Activated CD4-positive, alpha-beta T cell treated with anti-CD3 and anti-CD28 coated beads for 36 hours (primary cell): ENCODE data around the gene MED13L. TPM values are rescaled to one million over a fixed set of nuclear protein-coding genes. Genes with fewer than 3 reads are reported as not detected.
A peak's percentile ranks its signal among the peaks of the same experiment; 100 is the strongest.

ENCODE experiments used
- ATAC-seq: fragments of 200-7000 bp; cut with Tn5 transposase; one replicate; pipeline ENCODE4 v1.10.0; 2021; ENCODE audit warnings: mild to moderate bottlenecking, moderate library complexity
- CTCF ChIA-PET: fragments of 350-600 bp; sonication (Branson Sonifier 250); formaldehyde crosslinking; loops from one replicate; lab custom pipeline; 2021; ENCODE audit warnings: antibody characterized with exemption; lab: Charles Lee
- POLR2A ChIA-PET: fragments of 350-600 bp; sonication (Branson Sonifier 250); formaldehyde crosslinking; loops from one replicate; lab custom pipeline; 2021; ENCODE audit warnings: antibody characterized with exemption, inconsistent platforms; lab: Charles Lee
- DNase-seq: peaks from one replicate; pipeline ENCODE4 v3.0.0-alpha.2; 2020
- H3K27ac Mint-ChIP-seq: one replicate; pipeline ENCODE4 v1.8.0; 2021; ENCODE audit warnings: mixed read lengths
- H3K27me3 Mint-ChIP-seq: one replicate; pipeline ENCODE4 v1.8.0; 2021; ENCODE audit warnings: mixed read lengths
- H3K36me3 Mint-ChIP-seq: one replicate; pipeline ENCODE4 v1.8.0; 2021; ENCODE audit warnings: low read depth, mixed read lengths
- H3K4me1 Mint-ChIP-seq: one replicate; pipeline ENCODE4 v1.8.0; 2021; ENCODE audit warnings: mixed read lengths
- H3K4me3 Mint-ChIP-seq: one replicate; pipeline ENCODE4 v1.8.0; 2021; ENCODE audit warnings: mild to moderate bottlenecking, moderate library complexity, mixed read lengths
- H3K9me3 Mint-ChIP-seq: one replicate; pipeline ENCODE4 v1.8.0; 2021; ENCODE audit warnings: low read depth, mixed read lengths
- intact Hi-C, 2 experiments: fragments of 100-400 bp; cut with DNase I in 1 of 2; cut with micrococcal nuclease in 1 of 2; formaldehyde crosslinking; loops; one replicate each; pipeline versions ENCODE4 v1.14.2 to v1.15.1; 2022 to 2024; cut with DNase I, micrococcal nuclease
- total RNA-seq, 2 experiments: library from RNA; stranded (reverse); gene quantifications; one replicate each; pipeline ENCODE4 v1.2.3, GENCODE V29; 2021

Gene MED13L
- total RNA-seq, 2 experiments from 2014 or later: 38.5 to 41.9 TPM

DNA sequence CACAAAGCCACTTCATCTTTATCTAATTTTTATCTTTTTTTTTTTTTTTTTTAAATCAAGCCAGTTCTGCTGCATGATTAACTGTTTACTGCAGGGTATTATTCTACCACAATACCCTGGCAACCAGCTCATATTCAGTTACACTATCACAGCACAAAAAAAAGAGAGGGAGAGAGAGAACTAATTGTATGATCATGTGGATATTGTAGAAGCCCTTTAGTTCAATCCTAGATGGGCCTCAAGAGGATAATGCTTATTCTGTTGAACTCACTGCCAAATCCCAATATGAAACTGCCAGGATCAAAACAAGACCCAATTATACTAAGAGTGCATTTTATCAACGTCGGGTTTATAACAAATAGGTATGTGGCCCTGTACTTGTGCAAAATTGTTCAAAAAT lies 51.5 kb downstream of the MED13L start:
- intact Hi-C loops: no loop called here
- H3K9me3 Mint-ChIP-seq: no peaks in the 10 kb centered on the region
- ChIA-PET POLR2A (interaction anchor here (0.8 kb wide), 1 partner anchor 50 kb away, joined by 4 read pairs; no protein-coding TSS in a partner anchor), CTCF (interaction anchor here (0.6 to 1.6 kb wide), 3 partner anchors 24 to 275 kb away, joined by 3 to 4 read pairs (median 3); no protein-coding TSS in a partner anchor)
- H3K27ac Mint-ChIP-seq: no peak overlapping the region
- peaks cover 19% of the 10 kb centered on the region for H3K36me3 Mint-ChIP-seq
- H3K4me3 Mint-ChIP-seq: no peak overlapping the region
- peaks cover 18% of the 10 kb centered on the region for H3K4me1 Mint-ChIP-seq
- no peak for DNase-seq
- no peak for ATAC-seq
- no peaks in the 10 kb centered on the region for H3K27me3 Mint-ChIP-seq

DNA sequence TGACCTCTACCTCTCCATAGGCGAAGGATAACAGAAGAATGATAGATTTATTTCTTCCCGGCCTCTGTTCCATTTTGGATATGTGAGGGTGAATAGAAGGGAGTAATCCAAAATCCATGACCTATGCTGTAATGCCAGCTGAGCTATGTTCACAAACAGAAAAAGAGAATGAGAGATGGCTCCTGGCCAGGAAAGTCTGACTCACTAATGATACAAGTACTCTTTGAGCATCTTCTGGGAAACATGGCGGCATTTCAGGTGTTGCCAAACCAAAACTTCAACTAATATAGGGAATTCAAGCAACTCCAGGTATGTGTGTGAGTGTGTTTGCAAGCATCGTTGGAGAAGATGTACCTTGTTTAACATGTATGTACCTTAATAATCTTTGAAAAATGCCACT lies 55.1 kb downstream of the MED13L start:
- ATAC-seq (peak; percentile 55), DNase-seq (peak; percentile 76)
- Mint-ChIP-seq H3K9me3 (no peaks in the 10 kb centered on the region), H3K4me3 (no peak overlapping the region), H3K27ac (no peak overlapping the region), H3K27me3 (no peaks in the 10 kb centered on the region), H3K36me3 (peaks cover 16% of the 10 kb centered on the region), H3K4me1 (peaks cover 25% of the 10 kb centered on the region)
- intact Hi-C loops: no loop called here
- ChIA-PET POLR2A (no interaction called here), CTCF (interaction anchor here (1.8 kb wide), 1 partner anchor 14 kb away, joined by 4 read pairs; no protein-coding TSS in a partner anchor)

DNA sequence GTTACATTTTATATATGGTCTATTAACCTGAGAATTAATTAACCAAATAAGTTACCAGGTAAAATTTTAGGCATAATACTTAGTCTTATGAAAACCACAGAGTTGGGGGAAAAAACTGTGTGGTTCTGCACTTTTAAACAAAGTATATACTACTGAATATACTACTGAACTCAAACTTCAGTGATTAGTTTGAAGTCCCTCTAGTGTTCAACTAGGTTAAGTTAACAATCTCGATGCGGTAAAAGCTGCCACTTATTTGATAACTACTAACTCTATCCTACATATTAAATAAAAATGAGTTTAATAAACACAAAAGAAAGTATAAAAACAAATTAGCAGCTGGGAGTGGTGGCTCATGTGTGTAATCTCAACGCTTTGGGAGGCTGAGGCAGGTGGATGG lies 56.7 kb downstream of the MED13L start:
- H3K27ac Mint-ChIP-seq: no peak overlapping the region

DNA sequence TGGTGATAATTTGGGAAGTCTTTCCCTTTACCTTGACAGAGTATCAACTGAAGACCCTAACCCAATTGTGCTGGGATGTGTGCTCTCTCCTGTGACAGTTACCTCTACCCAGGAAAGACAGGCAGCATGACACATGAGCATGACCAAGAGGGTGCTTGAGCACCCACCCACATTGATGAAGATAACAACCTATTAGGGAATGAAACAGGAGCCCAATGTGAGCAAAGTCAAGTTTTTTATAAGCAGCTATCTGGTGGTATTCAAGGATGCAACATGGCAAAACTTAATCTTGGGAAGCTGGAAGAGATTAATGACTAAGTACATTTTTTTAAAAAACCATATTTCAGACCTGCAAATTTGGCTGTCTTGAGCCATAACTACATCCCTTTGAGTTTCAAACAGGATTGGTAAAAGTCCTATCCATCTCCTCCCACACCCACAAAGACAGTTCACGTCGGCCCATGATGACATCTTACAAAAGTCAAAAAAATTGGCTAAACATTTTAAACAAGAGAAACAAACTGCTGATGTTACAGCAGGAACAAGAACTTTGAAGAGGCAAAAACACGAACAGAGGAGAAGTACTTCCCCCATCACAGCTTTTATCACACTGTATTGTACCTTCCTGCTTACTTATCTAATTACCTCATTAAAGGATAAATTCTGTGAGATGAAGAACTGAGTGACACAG lies 60.3 kb downstream of the MED13L start:
- ChIA-PET POLR2A (no interaction called here), CTCF (interaction anchor here (1.0 to 1.6 kb wide), 2 partner anchors 20 to 28 kb away, joined by 3 to 5 read pairs; no protein-coding TSS in a partner anchor)
- no peaks in the 10 kb centered on the region for H3K9me3 Mint-ChIP-seq
- intact Hi-C loops: no loop called here
- H3K27me3 Mint-ChIP-seq: no peaks in the 10 kb centered on the region
- no peak overlapping the region for H3K27ac Mint-ChIP-seq
- H3K4me3 Mint-ChIP-seq: no peak overlapping the region
- H3K36me3 Mint-ChIP-seq: peaks cover 3% of the 10 kb centered on the region
- ATAC-seq: peak; percentile 26
- DNase-seq: no peak
- peaks cover 59% of the 10 kb centered on the region for H3K4me1 Mint-ChIP-seq

More for the DNA sequence above, 56.7 kb downstream of the MED13L start:
- POLR2A ChIA-PET: no interaction called here
- CTCF ChIA-PET: interaction anchor here (0.9 to 1.8 kb wide), 4 partner anchors 15 to 153 kb away, joined by 3 to 4 read pairs (median 4); no protein-coding TSS in a partner anchor
- Mint-ChIP-seq H3K27me3 (no peaks in the 10 kb centered on the region), H3K36me3 (peaks cover 13% of the 10 kb centered on the region), H3K4me1 (peaks cover 41% of the 10 kb centered on the region), H3K4me3 (no peak overlapping the region), H3K9me3 (no peaks in the 10 kb centered on the region)
- DNase-seq: no peak
- no peak for ATAC-seq
- intact Hi-C loops: loop anchor here in 1 of 2 experiments (1.0 kb wide), 1 partner anchor 9 kb away; no protein-coding TSS in a partner anchor

DNA sequence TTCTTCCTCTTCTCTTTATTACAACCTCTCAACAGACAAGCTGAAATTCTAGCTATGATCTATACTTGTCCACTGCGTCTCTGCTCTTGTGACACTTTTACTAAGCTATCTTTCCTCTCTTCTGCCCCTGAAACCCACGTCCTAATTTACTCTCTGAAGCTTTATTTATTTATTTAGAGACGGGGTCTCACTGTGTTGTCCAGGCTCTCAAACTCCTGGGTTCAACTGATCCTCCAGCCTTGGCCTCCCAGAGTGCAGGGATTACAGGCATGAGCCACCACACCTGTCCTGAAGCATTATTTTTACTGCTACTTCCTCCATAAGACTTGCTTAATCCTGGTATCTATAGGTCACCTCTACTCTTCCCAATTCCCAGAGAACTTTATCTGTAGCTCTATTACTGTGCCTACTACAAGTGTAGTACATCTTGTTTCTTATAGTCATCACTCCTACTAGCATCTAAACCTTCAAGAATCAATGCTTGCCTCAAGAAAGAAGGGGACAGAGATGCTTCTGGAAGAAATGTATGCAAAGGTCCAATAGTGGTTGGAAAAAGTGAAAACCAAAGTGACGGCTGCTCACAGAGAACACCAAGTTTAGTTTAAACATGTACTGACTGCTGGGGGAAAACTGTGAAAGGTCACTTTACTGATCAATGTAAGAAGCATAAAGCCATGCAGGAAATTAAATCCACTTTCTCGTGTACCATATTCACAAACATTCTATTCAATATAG lies 61.3 kb downstream of the MED13L start:
- intact Hi-C loops: no loop called here
- peaks cover 2% of the 10 kb centered on the region for H3K36me3 Mint-ChIP-seq
- ChIA-PET CTCF (no interaction called here), POLR2A (no interaction called here)
- ATAC-seq (no peak), DNase-seq (no peak)
- peaks cover 60% of the 10 kb centered on the region for H3K4me1 Mint-ChIP-seq
- no peak overlapping the region for H3K4me3 Mint-ChIP-seq
- no peak overlapping the region for H3K27ac Mint-ChIP-seq
- H3K9me3 Mint-ChIP-seq: no peaks in the 10 kb centered on the region
- H3K27me3 Mint-ChIP-seq: no peaks in the 10 kb centered on the region

DNA sequence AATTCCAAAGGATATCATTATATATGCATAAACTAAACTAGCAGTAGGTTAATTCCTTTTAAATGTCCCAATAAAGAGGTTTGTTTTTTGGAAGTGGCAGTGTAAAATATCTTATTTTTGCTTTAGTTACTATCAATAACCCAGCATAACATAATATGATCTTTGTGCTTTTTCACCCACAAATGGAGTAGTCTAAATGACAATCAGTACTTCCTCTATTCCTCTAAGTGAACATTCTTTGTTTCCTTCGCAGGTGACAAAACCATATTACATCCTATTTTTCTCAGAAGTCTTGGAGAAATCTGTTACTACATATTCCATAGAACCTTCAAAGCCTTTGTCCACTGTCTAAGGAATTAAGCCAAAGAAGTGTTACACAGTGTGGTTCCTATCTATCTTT lies 62.5 kb downstream of the MED13L start:
- intact Hi-C loops: no loop called here
- POLR2A ChIA-PET: no interaction called here

DNA sequence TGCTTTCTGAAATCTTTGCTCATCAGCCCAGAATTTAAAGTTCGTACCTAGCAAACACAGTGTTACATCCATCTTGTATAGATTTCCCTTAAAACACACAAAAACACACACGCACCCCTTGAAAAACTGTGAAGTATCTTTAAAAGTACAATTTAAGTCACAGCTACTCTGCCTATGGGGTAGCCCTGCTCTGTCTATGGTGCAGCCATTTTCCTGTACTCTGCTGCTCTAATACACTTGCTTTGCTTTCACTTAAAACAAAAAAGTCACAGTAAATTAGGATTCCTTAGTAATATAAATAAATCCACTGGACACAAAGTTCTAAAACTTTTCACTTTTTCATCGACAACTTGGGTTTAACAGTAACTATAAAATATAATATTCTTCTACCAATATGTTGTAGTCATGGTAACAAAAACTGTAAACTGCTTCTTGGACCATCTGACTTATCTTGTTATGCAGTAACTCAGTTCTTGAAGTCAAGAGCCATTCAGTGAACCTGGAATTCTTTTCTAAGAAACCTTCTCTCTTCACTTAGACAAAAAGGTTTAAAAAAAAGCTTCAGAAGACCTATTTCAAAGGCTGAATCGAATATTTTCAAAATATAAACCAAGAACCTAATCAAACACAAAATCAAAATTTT lies 63.5 kb downstream of the MED13L start:
- peaks cover 81% of the 10 kb centered on the region for H3K4me1 Mint-ChIP-seq
- ChIA-PET POLR2A (no interaction called here), CTCF (interaction anchor here (0.5 to 1.4 kb wide), 7 partner anchors 9 to 343 kb away, joined by 3 to 4 read pairs (median 3); no protein-coding TSS in a partner anchor)
- peaks cover 2% of the 10 kb centered on the region for H3K36me3 Mint-ChIP-seq
- ATAC-seq (no peak), DNase-seq (no peak)
- intact Hi-C loops: no loop called here
- no peaks in the 10 kb centered on the region for H3K27me3 Mint-ChIP-seq
- H3K9me3 Mint-ChIP-seq: no peaks in the 10 kb centered on the region
- H3K27ac Mint-ChIP-seq: no peak overlapping the region
- H3K4me3 Mint-ChIP-seq: no peak overlapping the region

More for the DNA sequence above, 62.5 kb downstream of the MED13L start:
- Mint-ChIP-seq H3K4me1 (peaks cover 71% of the 10 kb centered on the region), H3K9me3 (no peaks in the 10 kb centered on the region), H3K27me3 (no peaks in the 10 kb centered on the region), H3K36me3 (peaks cover 2% of the 10 kb centered on the region), H3K27ac (no peak overlapping the region), H3K4me3 (no peak overlapping the region)
- CTCF ChIA-PET: no interaction called here
- ATAC-seq: no peak
- no peak for DNase-seq

DNA sequence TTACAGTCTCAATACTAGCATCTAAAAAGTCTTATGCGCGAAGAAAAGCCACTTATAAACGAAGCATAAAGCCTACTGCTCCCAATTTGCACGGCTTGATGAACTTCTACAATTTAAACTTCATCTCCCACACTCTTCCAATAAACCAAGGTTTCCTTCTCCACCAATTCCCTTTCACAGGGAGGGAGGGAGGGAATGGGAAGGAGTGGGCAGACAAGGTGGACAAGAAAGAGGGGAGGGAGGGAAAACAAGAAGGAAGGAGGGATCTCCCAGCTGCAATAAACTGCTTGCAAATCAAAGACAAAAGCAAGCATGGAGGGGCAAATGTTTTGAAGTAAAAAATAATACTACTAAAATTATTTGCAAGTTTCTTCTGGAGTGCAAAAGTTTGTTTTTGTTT lies 64.5 kb downstream of the MED13L start:
- intact Hi-C loops: no loop called here
- Mint-ChIP-seq H3K27me3 (no peaks in the 10 kb centered on the region), H3K4me1 (peaks cover 80% of the 10 kb centered on the region), H3K4me3 (no peak overlapping the region), H3K27ac (no peak overlapping the region), H3K9me3 (no peaks in the 10 kb centered on the region), H3K36me3 (peaks cover 2% of the 10 kb centered on the region)
- ChIA-PET POLR2A (no interaction called here), CTCF (interaction anchor here (1.2 to 1.4 kb wide), 3 partner anchors 20 to 215 kb away, joined by 3 to 4 read pairs (median 3); no protein-coding TSS in a partner anchor)
- DNase-seq (no peak), ATAC-seq (no peak)

DNA sequence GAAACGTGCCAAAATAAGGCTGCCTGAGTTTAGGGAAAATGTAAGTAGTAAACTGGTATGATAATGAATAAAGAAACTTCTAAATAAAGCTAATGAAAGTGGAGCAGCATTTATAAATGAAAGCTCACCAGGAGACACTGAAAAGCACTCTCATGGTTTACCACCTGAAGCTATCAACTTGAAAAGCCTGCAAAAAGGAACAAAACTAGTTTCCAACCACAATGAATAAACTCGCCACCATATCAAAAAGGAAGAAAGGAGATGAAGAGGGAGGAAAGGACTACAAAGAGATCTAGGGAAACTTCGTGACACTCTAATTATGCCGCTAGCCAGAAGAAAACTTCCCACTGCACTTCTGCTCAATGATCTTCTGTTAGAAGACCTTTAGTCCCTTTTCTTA lies 66.7 kb downstream of the MED13L start:
- ATAC-seq (no peak), DNase-seq (no peak)
- intact Hi-C loops: loop anchor here in 1 of 2 experiments (1.0 kb wide), 1 partner anchor 11 kb away; no protein-coding TSS in a partner anchor
- POLR2A ChIA-PET: no interaction called here
- no peaks in the 10 kb centered on the region for H3K36me3 Mint-ChIP-seq
- H3K27me3 Mint-ChIP-seq: no peaks in the 10 kb centered on the region
- no peaks in the 10 kb centered on the region for H3K9me3 Mint-ChIP-seq
- H3K27ac Mint-ChIP-seq: no peak overlapping the region
- H3K4me3 Mint-ChIP-seq: peak overlapping the region; percentile 38
- peaks cover 73% of the 10 kb centered on the region for H3K4me1 Mint-ChIP-seq
- CTCF ChIA-PET: interaction anchor here (0.6 to 1.4 kb wide), 4 partner anchors 9 to 195 kb away, joined by 3 to 4 read pairs (median 4); no protein-coding TSS in a partner anchor

DNA sequence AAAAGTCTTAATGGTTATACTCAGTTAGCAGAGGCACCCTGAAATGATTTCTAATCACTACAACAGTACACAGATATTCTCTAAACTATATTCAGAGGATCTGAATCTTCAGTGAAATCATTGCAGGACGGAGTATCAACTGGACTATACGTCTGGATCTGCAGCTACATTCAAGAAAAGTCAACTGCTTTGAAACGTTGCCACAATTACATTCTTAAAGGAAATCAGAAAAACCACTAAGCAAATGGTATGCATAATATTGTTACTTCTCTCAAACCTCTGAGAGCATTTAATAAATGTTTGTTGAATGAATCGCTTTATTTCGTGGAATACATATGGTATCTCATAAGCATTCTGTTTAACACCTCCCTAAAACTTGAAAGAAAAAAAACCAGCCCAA lies 67.4 kb downstream of the MED13L start:
- no peak for ATAC-seq
- CTCF ChIA-PET: interaction anchor here (1.1 to 1.4 kb wide), 2 partner anchors 68 to 195 kb away, joined by 3 to 4 read pairs; no protein-coding TSS in a partner anchor
- no peak overlapping the region for H3K4me3 Mint-ChIP-seq

DNA sequence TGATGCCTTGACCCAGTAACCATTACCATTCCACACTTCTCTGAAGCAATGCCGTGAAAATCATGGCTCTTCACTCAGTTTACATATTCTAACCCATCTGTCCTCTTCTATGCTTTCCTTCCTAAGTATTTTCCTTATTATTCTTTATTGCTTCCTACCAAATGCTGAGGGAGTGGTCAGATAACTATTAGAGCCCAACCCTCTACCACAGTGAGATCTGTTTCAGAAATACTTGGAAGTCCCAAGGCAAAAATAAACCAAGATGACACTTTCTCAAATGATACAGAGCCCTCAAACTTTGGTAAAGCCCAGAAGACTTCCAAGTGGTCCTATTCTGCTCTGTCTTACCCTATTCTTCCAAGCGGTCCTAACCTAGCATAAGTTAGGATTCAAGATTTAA lies 68.0 kb downstream of the MED13L start:
- no peaks in the 10 kb centered on the region for H3K9me3 Mint-ChIP-seq
- POLR2A ChIA-PET: no interaction called here
- intact Hi-C loops: no loop called here
- CTCF ChIA-PET: no interaction called here
- H3K27me3 Mint-ChIP-seq: no peaks in the 10 kb centered on the region
- no peak overlapping the region for H3K27ac Mint-ChIP-seq
- ATAC-seq (no peak), DNase-seq (no peak)
- H3K36me3 Mint-ChIP-seq: no peaks in the 10 kb centered on the region
- H3K4me3 Mint-ChIP-seq: no peak overlapping the region
- H3K4me1 Mint-ChIP-seq: peaks cover 61% of the 10 kb centered on the region

More for the DNA sequence above, 67.4 kb downstream of the MED13L start:
- no peaks in the 10 kb centered on the region for H3K27me3 Mint-ChIP-seq
- H3K4me1 Mint-ChIP-seq: peaks cover 67% of the 10 kb centered on the region
- POLR2A ChIA-PET: no interaction called here
- intact Hi-C loops: no loop called here
- no peak for DNase-seq
- H3K36me3 Mint-ChIP-seq: no peaks in the 10 kb centered on the region
- no peak overlapping the region for H3K27ac Mint-ChIP-seq
- no peaks in the 10 kb centered on the region for H3K9me3 Mint-ChIP-seq
